Prostate gland (tissue), 2 donors: Measurements from ENCODE around the gene IPO13.

Experiments used
- CTCF ChIP-seq, 4 experiments: fragments of 200-600 bp in 2 of 4; fragments of 450-650 bp in 2 of 4; sonication (generic) in 2 of 4; IDR thresholded peaks; 1 replicate in 3 of 4; 2 replicates in 1 of 4; pipeline ENCODE4 v1.5.1; 2016 to 2019; ENCODE audit warnings: antibody characterized with exemption in 4 of 4, mild to moderate bottlenecking in 2 of 4, moderate library complexity in 2 of 4
- POLR2A ChIP-seq: fragments of 450-650 bp; IDR thresholded peaks from one replicate; pipeline ENCODE4 v1.6.1; 2016; ENCODE audit warnings: antibody characterized with exemption, mild to moderate bottlenecking
- POLR2AphosphoS5 ChIP-seq: sonication (generic); formaldehyde crosslinking; IDR thresholded peaks from one replicate; pipeline ENCODE4 v1.6.1; 2017; ENCODE audit warnings: antibody characterized with exemption

- TF ChIP-seq CTCF (IDR thresholded peaks at IDR 0.05) (no peak), POLR2A (no peak), POLR2AphosphoS5 (no peak)
These were observed 34.9 kb downstream of the IPO13 start for GRCh38 chr1:43981636-43982035.
